Measurements from ENCODE around the gene ZC2HC1B.

GRCh38 chr6:143828572-143828971 is 35.7 kb upstream of the ZC2HC1B start:
- TF ChIP-seq SUZ12 (IDR thresholded peaks at IDR 0.05; ENCODE audit: extremely low read depth, insufficient read depth, insufficient read length): no peak
- TF ChIP-seq ZNF274 (IDR thresholded peaks at IDR 0.05; ENCODE audit: low read depth, low read length): no peak
- TF ChIP-seq YY1 (IDR thresholded peaks at IDR 0.05; ENCODE audit: insufficient read depth, insufficient read length): no peak
